PC-3 (cell line): ENCODE measurements around the gene FOXO3.

Experiments used
- EZH2 ChIP-seq: fragments of 300-600 bp; sonication (generic); IDR thresholded peaks from one replicate; pipeline ENCODE4 v1.6.1; 2017; ENCODE audit warnings: antibody characterized with exemption, mild to moderate bottlenecking, low read length; ENCODE audit not compliant: unreplicated experiment
- EZH2phosphoT487 ChIP-seq: fragments of 300-600 bp; sonication (generic); IDR thresholded peaks from 2 replicates; pipeline ENCODE4 v1.6.1; 2018; ENCODE audit warnings: mild to moderate bottlenecking, antibody characterized with exemption, low read length, borderline replicate concordance
- TF ChIP-seq, protein P1 (sequence below): fragments of 300-600 bp; sonication (generic); conservative IDR thresholded peaks from 2 replicates; pipeline ENCODE4 v1.5.1; 2017; ENCODE audit warnings: antibody characterized with exemption, low read depth, mild to moderate bottlenecking, low read length

DNA sequence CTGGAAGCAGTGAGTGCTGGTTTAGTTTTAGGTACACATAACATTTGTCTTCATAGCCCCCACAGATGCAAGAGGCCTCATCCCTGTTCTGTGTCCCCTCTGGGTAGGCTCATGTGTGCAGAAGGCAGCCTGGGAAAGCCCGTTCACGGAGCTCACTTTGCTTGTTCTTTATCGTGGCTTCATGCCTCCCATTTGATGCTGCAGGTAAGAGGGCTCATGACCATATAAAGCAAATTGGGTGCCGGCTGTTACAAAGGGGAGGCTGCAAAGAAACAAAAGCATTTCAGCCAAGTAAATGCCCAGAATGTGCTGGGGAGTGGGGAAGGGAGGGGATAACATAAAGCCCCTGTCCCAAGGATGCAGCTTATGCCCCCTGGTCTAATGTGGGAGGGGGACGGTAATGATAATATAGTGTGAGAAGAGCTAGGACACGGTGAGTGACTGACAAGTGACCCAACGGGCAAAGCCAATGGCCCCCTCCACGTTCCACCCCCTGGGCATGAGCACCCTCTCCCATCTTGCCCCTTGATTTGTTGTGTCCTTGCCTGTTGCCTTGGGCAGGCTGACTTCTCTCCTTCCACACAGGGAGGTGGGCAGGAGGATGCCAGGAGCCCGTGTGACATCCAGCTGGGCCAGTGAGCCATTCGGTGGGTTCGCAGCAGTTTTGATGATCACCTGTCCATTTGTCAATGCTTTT lies 138.0 kb downstream of the FOXO3 start:
- TF ChIP-seq, protein P1, sequence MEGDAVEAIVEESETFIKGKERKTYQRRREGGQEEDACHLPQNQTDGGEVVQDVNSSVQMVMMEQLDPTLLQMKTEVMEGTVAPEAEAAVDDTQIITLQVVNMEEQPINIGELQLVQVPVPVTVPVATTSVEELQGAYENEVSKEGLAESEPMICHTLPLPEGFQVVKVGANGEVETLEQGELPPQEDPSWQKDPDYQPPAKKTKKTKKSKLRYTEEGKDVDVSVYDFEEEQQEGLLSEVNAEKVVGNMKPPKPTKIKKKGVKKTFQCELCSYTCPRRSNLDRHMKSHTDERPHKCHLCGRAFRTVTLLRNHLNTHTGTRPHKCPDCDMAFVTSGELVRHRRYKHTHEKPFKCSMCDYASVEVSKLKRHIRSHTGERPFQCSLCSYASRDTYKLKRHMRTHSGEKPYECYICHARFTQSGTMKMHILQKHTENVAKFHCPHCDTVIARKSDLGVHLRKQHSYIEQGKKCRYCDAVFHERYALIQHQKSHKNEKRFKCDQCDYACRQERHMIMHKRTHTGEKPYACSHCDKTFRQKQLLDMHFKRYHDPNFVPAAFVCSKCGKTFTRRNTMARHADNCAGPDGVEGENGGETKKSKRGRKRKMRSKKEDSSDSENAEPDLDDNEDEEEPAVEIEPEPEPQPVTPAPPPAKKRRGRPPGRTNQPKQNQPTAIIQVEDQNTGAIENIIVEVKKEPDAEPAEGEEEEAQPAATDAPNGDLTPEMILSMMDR: no peak
- TF ChIP-seq EZH2phosphoT487 (no peak), EZH2 (no peak)
